ENCODE measurements around the gene S100B. TPM values are rescaled to one million over a fixed set of nuclear protein-coding genes. Genes with fewer than 3 reads are reported as not detected.

Gene S100B
- total RNA-seq, 1 experiment from 2014 or later = not detected

GRCh38 chr21:46570631-46571030 lies 34.3 kb downstream of the S100B start:
- no peak for ATAC-seq
- H3K9ac ChIP-seq (ENCODE audit: low read length) = no peak overlapping the region
- ChIA-PET RAD21 (ENCODE audit: low non-redundant PET in 1 of 2, low total read pairs in 2 of 2, uncharacterized antibody in 2 of 2, unreplicated experiment in 2 of 2) (no interaction called here), POLR2A (no interaction called here), CTCF (no interaction called here)
- H4K20me1 ChIP-seq (ENCODE audit: insufficient read depth) = no peaks in the 10 kb centered on the region
- H3K79me2 ChIP-seq (ENCODE audit: insufficient read depth, low read length) = no peaks in the 10 kb centered on the region
- no peak for TF ChIP-seq REST (IDR thresholded peaks at IDR 0.05; ENCODE audit: low read depth)
- TF ChIP-seq ZBTB33 (IDR thresholded peaks at IDR 0.05; ENCODE audit: extremely low read depth, insufficient replicate concordance, low read length) = no peak
- TF ChIP-seq ELF1 (IDR thresholded peaks at IDR 0.05; ENCODE audit: borderline replicate concordance, low read depth) = no peak
- TF ChIP-seq JUND (IDR thresholded peaks at IDR 0.05) = no peak
- TF ChIP-seq YY1 (IDR thresholded peaks at IDR 0.05; ENCODE audit: extremely low read depth, insufficient replicate concordance, low read depth, low read length) = no peak
- TF ChIP-seq SP1 (IDR thresholded peaks at IDR 0.05; ENCODE audit: low read depth) = no peak
- TF ChIP-seq RAD21 (IDR thresholded peaks at IDR 0.05; ENCODE audit: low read depth) = no peak
- no peak for TF ChIP-seq EZH2phosphoT487 (IDR thresholded peaks at IDR 0.05; ENCODE audit: borderline replicate concordance)
- TF ChIP-seq EZH2 (IDR thresholded peaks at IDR 0.05) = no peak
- TF ChIP-seq POLR2A (IDR thresholded peaks at IDR 0.05; ENCODE audit: borderline replicate concordance, extremely low read depth, insufficient read depth, insufficient read length) = no peak
- no peak for TF ChIP-seq POLR2AphosphoS5 (IDR thresholded peaks at IDR 0.05; ENCODE audit: low read depth, low read length)
- TF ChIP-seq FOSL1 (IDR thresholded peaks at IDR 0.05; ENCODE audit: low read depth) = no peak
- TF ChIP-seq CBX3 (IDR thresholded peaks at IDR 0.05; ENCODE audit: low read depth) = no peak
- no peak overlapping the region for H3K4me2 ChIP-seq (ENCODE audit: low read length)
- no peak overlapping the region for H2AFZ ChIP-seq (ENCODE audit: low read depth, low read length, poor library complexity, severe bottlenecking)
- no peak overlapping the region for H3K4me3 ChIP-seq (replicated peaks in 1 of 2; ENCODE audit: low read depth in 1 of 2, low read length in 2 of 2)
- H3K9me2 ChIP-seq (ENCODE audit: insufficient read depth) = no peaks in the 10 kb centered on the region
- no peak for DNase-seq (ENCODE audit: low read depth, low spot score)
- H3K27ac ChIP-seq (ENCODE audit: low read depth, low read length) = no peak overlapping the region
- no TSS peak for BruUV-seq (replicated peaks)
- H3K36me3 ChIP-seq (ENCODE audit: control insufficient read depth in 1 of 2, insufficient read depth in 2 of 2, low read length in 2 of 2) = peaks cover 11 to 29% of the 10 kb centered on the region in 2 experiments; a peak in 3 of 4 replicates
- no peaks in the 10 kb centered on the region for H3K4me1 ChIP-seq (ENCODE audit: control insufficient read depth in 1 of 2, insufficient read depth in 2 of 2, low read length in 2 of 2)
- peaks cover 0 to 3% of the 10 kb centered on the region in 2 experiments; a peak in 1 of 4 replicates for H3K9me3 ChIP-seq (ENCODE audit: control insufficient read depth in 1 of 2, insufficient read depth in 1 of 2, low read depth in 1 of 2, low read length in 2 of 2)
- intact Hi-C loops (cut with micrococcal nuclease) = no loop called here
- no peaks in the 10 kb centered on the region for H3K27me3 ChIP-seq (ENCODE audit: insufficient read depth, low read length)
